MCF 10A (cell line): ENCODE measurements around the gene BHLHE40. TPM values are rescaled to one million over a fixed set of nuclear protein-coding genes. Genes with fewer than 3 reads are reported as not detected.

Source experiments
- BruUV-seq: library from RNA; stranded (reverse); fragments of 400-500 nt; replicated peaks from 2 replicates; lab custom pipeline; 2021; lab: Mats Ljungman, UMichigan
- CTCF ChIA-PET: fragments of 300-600 bp; sonication (Branson Sonifier 250); formaldehyde crosslinking; extraction: SDS; loops from one replicate; lab custom pipeline; 2021; ENCODE audit warnings: antibody characterized with exemption, inconsistent platforms; lab: Yijun Ruan, JAX
- POLR2A ChIA-PET: fragments of 300-600, 350-650 bp; sonication (Branson Sonifier 250); formaldehyde crosslinking; extraction: SDS; loops from one replicate; lab custom pipeline; 2020; ENCODE audit warnings: antibody characterized with exemption, inconsistent platforms; lab: Yijun Ruan, JAX
- DNase-seq: peaks from one replicate; pipeline ENCODE4 v3.0.0-alpha.2; 2018; ENCODE audit not compliant: unreplicated experiment
- H3K27ac Mint-ChIP-seq: one replicate; pipeline ENCODE4 v1.8.0; 2022; ENCODE audit warnings: mild to moderate bottlenecking, low read depth, mixed read lengths; ENCODE audit not compliant: unreplicated experiment
- H3K27me3 Mint-ChIP-seq: one replicate; pipeline ENCODE4 v1.8.0; 2022; ENCODE audit warnings: mixed read lengths; ENCODE audit not compliant: insufficient read depth, unreplicated experiment
- H3K36me3 Mint-ChIP-seq: one replicate; pipeline ENCODE4 v1.8.0; 2022; ENCODE audit warnings: mild to moderate bottlenecking, moderate library complexity, mixed read lengths; ENCODE audit not compliant: insufficient read depth, unreplicated experiment
- H3K4me1 Mint-ChIP-seq: one replicate; pipeline ENCODE4 v1.8.0; 2022; ENCODE audit warnings: mixed read lengths; ENCODE audit not compliant: insufficient read depth, unreplicated experiment
- H3K4me3 Mint-ChIP-seq: one replicate; pipeline ENCODE4 v1.8.0; 2022; ENCODE audit warnings: mild to moderate bottlenecking, moderate library complexity, mixed read lengths; ENCODE audit not compliant: unreplicated experiment
- H3K9me3 Mint-ChIP-seq: one replicate; pipeline ENCODE4 v1.8.0; 2022; ENCODE audit warnings: mixed read lengths; ENCODE audit not compliant: unreplicated experiment
- CTCF ChIP-seq: fragments of 200-600 bp; IDR thresholded peaks from one replicate; pipeline ENCODE4 v1.8.0; 2022; ENCODE audit warnings: antibody characterized with exemption, mild to moderate bottlenecking; ENCODE audit not compliant: unreplicated experiment
- intact Hi-C: fragments of 100-400 bp; cut with micrococcal nuclease; formaldehyde crosslinking; loops from 2 replicates; pipeline ENCODE4 v1.14.1; 2022
- total RNA-seq: library from RNA; stranded (reverse); gene quantifications from 2 replicates; pipeline ENCODE4 v1.2.3, GENCODE V29; 2022

Gene BHLHE40
- total RNA-seq, 1 experiment from 2014 or later, result 16.8 TPM

GRCh38 chr3:4995500-4996053 lies 16.3 kb downstream of the BHLHE40 start:
- no peaks in the 10 kb centered on the region for H3K36me3 Mint-ChIP-seq
- H3K27ac Mint-ChIP-seq, result peak overlapping the region; percentile 89
- TSS peak; percentile 85 for BruUV-seq
- intact Hi-C loops, result loop anchor here (1.0 kb wide), 1 partner anchor 18 kb away; no protein-coding TSS in a partner anchor
- no peak overlapping the region for H3K4me3 Mint-ChIP-seq
- DNase-seq, result peak; percentile 96
- ChIA-PET POLR2A (interaction anchor here (1.0 to 6.1 kb wide), 10 partner anchors 9 to 284 kb away, joined by 3 to 137 read pairs (median 6); partner anchors contain the start of gene BHLHE40), CTCF (interaction anchor here (1.4 to 6.3 kb wide), 5 partner anchors 9 to 284 kb away, joined by 3 to 57 read pairs (median 8); partner anchors contain the start of gene BHLHE40)
- H3K27me3 Mint-ChIP-seq, result no peaks in the 10 kb centered on the region
- no peak for TF ChIP-seq CTCF
- H3K4me1 Mint-ChIP-seq, result peaks cover 25% of the 10 kb centered on the region
- H3K9me3 Mint-ChIP-seq, result no peaks in the 10 kb centered on the region

GRCh38 chr3:4996223-4996765 lies 17.1 kb downstream of the BHLHE40 start:
- Mint-ChIP-seq H3K4me3 (no peak overlapping the region), H3K4me1 (peaks cover 25% of the 10 kb centered on the region), H3K27me3 (no peaks in the 10 kb centered on the region), H3K36me3 (no peaks in the 10 kb centered on the region), H3K9me3 (no peaks in the 10 kb centered on the region), H3K27ac (peak overlapping the region; percentile 89)
- intact Hi-C loops, result no loop called here
- no TSS peak for BruUV-seq
- ChIA-PET POLR2A (interaction anchor here (6.1 kb wide), 1 partner anchor 14 kb away, joined by 137 read pairs; the partner anchor contains the start of gene BHLHE40), CTCF (interaction anchor here (0.7 to 6.3 kb wide), 4 partner anchors 15 to 579 kb away, joined by 3 to 57 read pairs (median 3); partner anchors contain the start of gene BHLHE40)
- DNase-seq, result no peak
- no peak for TF ChIP-seq CTCF

- Mint-ChIP-seq H3K9me3 (no peaks in the 10 kb centered on the region), H3K27ac (no peak overlapping the region), H3K36me3 (no peaks in the 10 kb centered on the region), H3K4me1 (peaks cover 25% of the 10 kb centered on the region), H3K4me3 (no peak overlapping the region), H3K27me3 (no peaks in the 10 kb centered on the region)
- intact Hi-C loops, result no loop called here
- ChIA-PET POLR2A (interaction anchor here (6.1 kb wide), 1 partner anchor 15 kb away, joined by 137 read pairs; the partner anchor contains the start of gene BHLHE40), CTCF (interaction anchor here (0.6 to 6.3 kb wide), 5 partner anchors 15 to 579 kb away, joined by 3 to 57 read pairs (median 3); partner anchors contain the start of gene BHLHE40)
- DNase-seq, result no peak
- no TSS peak for BruUV-seq
- TF ChIP-seq CTCF, result no peak
Measured at GRCh38 chr3:4996771-4997291, 17.6 kb downstream of the BHLHE40 start.

GRCh38 chr3:4997946-4998345 lies 18.7 kb downstream of the BHLHE40 start:
- Mint-ChIP-seq H3K27ac (no peak overlapping the region), H3K4me1 (peaks cover 25% of the 10 kb centered on the region), H3K27me3 (no peaks in the 10 kb centered on the region), H3K36me3 (no peaks in the 10 kb centered on the region), H3K4me3 (no peak overlapping the region), H3K9me3 (no peaks in the 10 kb centered on the region)
- POLR2A ChIA-PET, result interaction anchor here (2.4 kb wide), 1 partner anchor 26 kb away, joined by 16 read pairs; no protein-coding TSS in a partner anchor
- no peak for DNase-seq
- CTCF ChIA-PET, result interaction anchor here (0.8 to 1.1 kb wide), 2 partner anchors 20 to 78 kb away, joined by 3 to 6 read pairs; no protein-coding TSS in a partner anchor
- intact Hi-C loops, result no loop called here
- no TSS peak for BruUV-seq
- TF ChIP-seq CTCF, result no peak
